Left ventricle myocardium superior (tissue), 1 donor: ENCODE data around the gene ARL3. TPM values are rescaled to one million over a fixed set of nuclear protein-coding genes. Genes with fewer than 3 reads are reported as not detected.
"Not testable (repeated sequence)": the region's sequence is repeated elsewhere in the genome, so short reads cannot be mapped to it uniquely, and the experiment has no call there.

ENCODE experiments used
- ATAC-seq: fragments of 200-7000 bp; cut with Tn5 transposase; one replicate; pipeline ENCODE4 v1.9.1; 2020; ENCODE audit warnings: mild to moderate bottlenecking, moderate library complexity
- DNase-seq: peaks from one replicate; pipeline ENCODE4 v3.0.0-alpha.2; 2020
- intact Hi-C: fragments of 100-400 bp; cut with micrococcal nuclease; formaldehyde crosslinking; loops from one replicate; pipeline ENCODE4 v1.11.0; 2022
- total RNA-seq: library from RNA; stranded (reverse); fragmentation: NEBNext Ultra II Directional; extraction: Animal tissue kit (Norgen Biotek cat#: 25700); gene quantifications from one replicate; pipeline ENCODE4 v1.2.1, GENCODE V29; 2021
- donor health status: DM: no; HTN: yes; CAD: no; lungs with severe emphysema.

ARL3 gene
- total RNA-seq, 1 donor from 2014 or later = 13.6 TPM

GRCh38 chr10:102677331-102678067, 36.7 kb downstream of the ARL3 start:
- ATAC-seq (no peak), DNase-seq (no peak)
- intact Hi-C loops = no loop called here

- intact Hi-C loops = no loop called here
- DNase-seq (no peak), ATAC-seq (no peak)
Observed at GRCh38 chr10:102676534-102677315, 37.5 kb downstream of the ARL3 start.

- intact Hi-C loops = no loop called here
- ATAC-seq (no peak), DNase-seq (no peak)
Observed at GRCh38 chr10:102675666-102676533, 38.3 kb downstream of the ARL3 start.

- intact Hi-C loops = no loop called here
- no peak for DNase-seq
- no peak for ATAC-seq
Observed at GRCh38 chr10:102675011-102675665, 39.1 kb downstream of the ARL3 start.

- ATAC-seq = peak; percentile 25
- intact Hi-C loops = no loop called here
Observed at GRCh38 chr10:102674566-102674965, 39.6 kb downstream of the ARL3 start.

GRCh38 chr10:102673819-102674511, 40.2 kb downstream of the ARL3 start:
- DNase-seq (peak; percentile 71), ATAC-seq (peak; percentile 69)
- intact Hi-C loops = no loop called here

More at GRCh38 chr10:102674566-102674965, 39.6 kb downstream of the ARL3 start:
- no peak for DNase-seq

- intact Hi-C loops = no loop called here
- no peak for ATAC-seq
- no peak for DNase-seq
Observed at GRCh38 chr10:102673236-102673818, 40.9 kb downstream of the ARL3 start.

GRCh38 chr10:102670871-102671434, 43.2 kb downstream of the ARL3 start:
- ATAC-seq (no peak), DNase-seq (no peak)
- intact Hi-C loops = no loop called here

GRCh38 chr10:102670065-102670670, 44.0 kb downstream of the ARL3 start:
- no peak for DNase-seq
- ATAC-seq = no peak
- intact Hi-C loops = no loop called here

GRCh38 chr10:102669206-102670064, 44.8 kb downstream of the ARL3 start:
- peak; percentile 82 for ATAC-seq
- peak; percentile 77 for DNase-seq
- intact Hi-C loops = no loop called here

- intact Hi-C loops = no loop called here
- ATAC-seq (no peak), DNase-seq (no peak)
Observed at GRCh38 chr10:102668326-102669107, 45.7 kb downstream of the ARL3 start.

GRCh38 chr10:102667411-102667810, 46.8 kb downstream of the ARL3 start:
- intact Hi-C loops, DNase-seq, ATAC-seq: not testable (repeated sequence)

GRCh38 chr10:102665904-102666509, 48.2 kb downstream of the ARL3 start:
- intact Hi-C loops = no loop called here
- ATAC-seq = no peak
- DNase-seq = no peak

GRCh38 chr10:102661658-102662028, 52.6 kb downstream of the ARL3 start:
- ATAC-seq (peak; percentile 22), DNase-seq (no peak)
- intact Hi-C loops = no loop called here

- ATAC-seq = peak; percentile 81
- peak; percentile 84 for DNase-seq
- intact Hi-C loops = no loop called here
Observed at GRCh38 chr10:102660888-102661657, 53.1 kb downstream of the ARL3 start.
